ENCODE results near the gene NOPCHAP1.

GRCh38 chr12:104991565-104992128 lies 5.5 kb downstream of the NOPCHAP1 start:
- no peak for TF ChIP-seq GATA2 (IDR thresholded peaks at IDR 0.05; ENCODE audit: low read depth, low read length)
- no peak for TF ChIP-seq GATA3 (IDR thresholded peaks at IDR 0.05; ENCODE audit: low read depth, low read length)
